Right lobe of liver (tissue), 6 donors: ENCODE data around the gene TENM4. TPM values are rescaled to one million over a fixed set of nuclear protein-coding genes. Genes with fewer than 3 reads are reported as not detected.

Source experiments
- ATAC-seq, 4 donors: fragments of 200-7000 bp; cut with Tn5 transposase; one replicate each; pipeline ENCODE4 v1.9.1; 2020; ENCODE audit warnings: mild to moderate bottlenecking in 4 of 4, moderate library complexity in 4 of 4
- DNase-seq, 3 donors: peaks; one replicate each; pipeline ENCODE4 v3.0.0-alpha.2; 2020
- H3K27ac ChIP-seq, 3 donors: fragments of 200-600 bp; one replicate each; pipeline ENCODE4 v1.8.0; 2022
- H3K27me3 ChIP-seq, 2 donors: fragments of 200-600 bp; one replicate each; pipeline ENCODE4 v1.8.0; 2022
- H3K36me3 ChIP-seq, 4 donors: fragments of 200-600 bp; sonication (generic) in 1 of 4; one replicate each; pipeline versions ENCODE4 v1.5.1 to v1.8.0; 2017 to 2022; ENCODE audit warnings: control low read depth in 1 of 4
- H3K4me1 ChIP-seq, 4 donors: fragments of 200-600 bp; sonication (generic) in 1 of 4; one replicate each; pipeline versions ENCODE4 v1.5.1 to v1.8.0; 2017 to 2022; ENCODE audit warnings: control low read depth in 1 of 4
- H3K4me3 ChIP-seq, 3 donors: fragments of 200-600 bp; one replicate each; pipeline ENCODE4 v1.8.0; 2022
- H3K9me3 ChIP-seq, 4 donors: fragments of 200-600 bp; sonication (generic) in 1 of 4; one replicate each; pipeline versions ENCODE4 v1.5.1 to v1.8.0; 2017 to 2022; ENCODE audit warnings: control low read depth in 1 of 4
- POLR2A ChIP-seq: fragments of 450-650 bp; IDR thresholded peaks from one replicate; pipeline ENCODE4 v1.6.1; 2017; ENCODE audit warnings: antibody characterized with exemption, mild to moderate bottlenecking
- WGBS: methylation state at CpG from one replicate; pipeline ENCODE4 v1.1.6; 2018; ENCODE audit warnings: low coverage, low lambda C conversion rate; ENCODE audit not compliant: insufficient coverage; ENCODE audit errors: missing lambda C conversion rate; 5-methylcytosine and 5-hydroxymethylcytosine counted together
- intact Hi-C, 2 donors: fragments of 100-400 bp; cut with DNase I; formaldehyde crosslinking; loops; one replicate each; pipeline versions ENCODE4 v1.11.2 to v1.14.1; 2022
- total RNA-seq, 6 experiments: library from RNA; depleted of rRNA in 2 of 6; stranded (reverse); fragments of >200 nt in 2 of 6; fragmentation: NEBNext Ultra II Directional in 3 of 6; extraction: Animal tissue kit (Norgen Biotek cat#: 25700) in 3 of 6; gene quantifications; one replicate each; pipeline versions ENCODE4 v1.1.0 to v1.2.4, GENCODE V29; 2016 to 2023
- TF ChIP-seq, protein P1 (sequence below), 4 donors: fragments of 200-600 bp in 3 of 4; fragments of 450-650 bp in 1 of 4; IDR thresholded peaks; one replicate each; pipeline versions ENCODE4 v1.5.1 to v1.8.0; 2016 to 2022; ENCODE audit warnings: antibody characterized with exemption in 4 of 4, mild to moderate bottlenecking in 2 of 4
- donor health status: DM: no; HTN: yes; CAD: no.
- donor health status: DM: no; HTN: no; CAD: no.
- donor health status: DM: no; HTN: no; CAD: no.
- donor health status: DM: no; HTN: yes; CAD: no.
- donor health status: DM: no; HTN: yes; CAD: no.

TENM4 gene
- total RNA-seq, 6 experiments from 2014 or later, result 0.04 to 0.58 (median 0.14) TPM; not detected in 2

DNA sequence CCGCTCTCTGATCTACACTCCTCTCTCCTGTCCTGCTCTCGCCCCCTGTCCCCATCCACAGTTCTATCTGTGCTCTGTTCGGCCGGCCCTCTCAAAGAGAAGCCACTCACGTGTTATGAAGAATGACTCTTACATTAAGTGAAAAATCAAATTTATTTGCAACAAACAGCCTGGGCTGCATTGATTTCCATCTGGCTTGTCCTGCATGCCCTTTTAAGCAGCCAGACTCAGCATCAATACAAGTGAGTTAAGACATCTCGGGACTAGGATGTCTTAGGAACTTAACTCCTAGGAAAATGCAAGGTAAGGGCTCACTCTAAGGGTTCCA lies 373.5 kb downstream of the TENM4 start:
- WGBS, result 62% methylated on average over 6 of the region's 6 CpGs
- no peak overlapping the region for H3K27ac ChIP-seq
- ATAC-seq, result no peak
- TF ChIP-seq, protein P1, sequence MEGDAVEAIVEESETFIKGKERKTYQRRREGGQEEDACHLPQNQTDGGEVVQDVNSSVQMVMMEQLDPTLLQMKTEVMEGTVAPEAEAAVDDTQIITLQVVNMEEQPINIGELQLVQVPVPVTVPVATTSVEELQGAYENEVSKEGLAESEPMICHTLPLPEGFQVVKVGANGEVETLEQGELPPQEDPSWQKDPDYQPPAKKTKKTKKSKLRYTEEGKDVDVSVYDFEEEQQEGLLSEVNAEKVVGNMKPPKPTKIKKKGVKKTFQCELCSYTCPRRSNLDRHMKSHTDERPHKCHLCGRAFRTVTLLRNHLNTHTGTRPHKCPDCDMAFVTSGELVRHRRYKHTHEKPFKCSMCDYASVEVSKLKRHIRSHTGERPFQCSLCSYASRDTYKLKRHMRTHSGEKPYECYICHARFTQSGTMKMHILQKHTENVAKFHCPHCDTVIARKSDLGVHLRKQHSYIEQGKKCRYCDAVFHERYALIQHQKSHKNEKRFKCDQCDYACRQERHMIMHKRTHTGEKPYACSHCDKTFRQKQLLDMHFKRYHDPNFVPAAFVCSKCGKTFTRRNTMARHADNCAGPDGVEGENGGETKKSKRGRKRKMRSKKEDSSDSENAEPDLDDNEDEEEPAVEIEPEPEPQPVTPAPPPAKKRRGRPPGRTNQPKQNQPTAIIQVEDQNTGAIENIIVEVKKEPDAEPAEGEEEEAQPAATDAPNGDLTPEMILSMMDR (IDR thresholded peaks at IDR 0.05), result no peak
- no peak for TF ChIP-seq POLR2A
- H3K27me3 ChIP-seq, result no peaks in the 10 kb centered on the region
- H3K36me3 ChIP-seq, result no peaks in the 10 kb centered on the region
- no peak for DNase-seq
- intact Hi-C loops, result no loop called here
- H3K4me1 ChIP-seq, result no peaks in the 10 kb centered on the region
- H3K9me3 ChIP-seq, result no peaks in the 10 kb centered on the region
- H3K4me3 ChIP-seq, result no peak overlapping the region

DNA sequence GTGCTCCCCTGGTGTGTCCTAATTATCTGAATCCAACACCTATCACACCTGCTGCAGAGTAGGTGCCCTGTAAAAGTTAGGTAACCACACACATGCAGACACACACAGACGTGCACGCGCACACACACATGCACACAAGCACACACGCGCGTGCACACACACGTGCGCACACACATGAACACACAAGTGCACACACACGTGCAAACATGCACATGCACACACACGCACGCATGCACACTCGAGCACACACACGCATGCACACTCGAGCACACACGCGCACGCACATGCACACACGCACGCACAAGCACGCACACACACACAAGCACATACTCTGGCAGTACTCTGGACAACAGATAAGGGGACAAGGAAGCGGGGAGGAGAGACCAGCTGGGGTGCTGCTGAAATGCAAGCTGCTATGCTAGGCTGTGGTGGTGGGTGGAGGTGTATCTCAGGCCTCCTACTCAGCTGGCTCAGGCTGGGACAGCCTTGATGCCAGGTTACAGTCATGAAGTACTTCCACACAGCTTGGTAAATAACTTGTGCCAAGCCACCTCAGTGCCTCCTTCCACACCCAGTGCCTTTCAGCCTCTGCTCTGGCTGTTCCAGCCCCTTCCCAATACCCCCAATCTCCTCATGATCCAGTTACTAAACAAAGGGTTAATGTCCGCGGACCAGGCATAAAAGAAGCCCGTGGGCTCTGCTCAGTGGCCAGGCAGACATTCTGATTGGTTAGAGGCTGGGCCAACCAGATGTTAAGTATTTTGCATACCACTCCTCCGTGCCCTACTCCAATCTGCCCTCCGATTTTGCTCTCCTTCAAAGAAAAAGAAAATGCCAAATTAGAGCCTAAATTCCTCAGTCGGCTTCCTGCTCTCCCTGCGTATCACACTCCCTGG lies 374.1 kb downstream of the TENM4 start:
- DNase-seq, result no peak
- 54% methylated on average over 12 of the region's 28 CpGs for WGBS
- TF ChIP-seq POLR2A, result no peak
- TF ChIP-seq, protein P1 (IDR thresholded peaks at IDR 0.05), result no peak

DNA sequence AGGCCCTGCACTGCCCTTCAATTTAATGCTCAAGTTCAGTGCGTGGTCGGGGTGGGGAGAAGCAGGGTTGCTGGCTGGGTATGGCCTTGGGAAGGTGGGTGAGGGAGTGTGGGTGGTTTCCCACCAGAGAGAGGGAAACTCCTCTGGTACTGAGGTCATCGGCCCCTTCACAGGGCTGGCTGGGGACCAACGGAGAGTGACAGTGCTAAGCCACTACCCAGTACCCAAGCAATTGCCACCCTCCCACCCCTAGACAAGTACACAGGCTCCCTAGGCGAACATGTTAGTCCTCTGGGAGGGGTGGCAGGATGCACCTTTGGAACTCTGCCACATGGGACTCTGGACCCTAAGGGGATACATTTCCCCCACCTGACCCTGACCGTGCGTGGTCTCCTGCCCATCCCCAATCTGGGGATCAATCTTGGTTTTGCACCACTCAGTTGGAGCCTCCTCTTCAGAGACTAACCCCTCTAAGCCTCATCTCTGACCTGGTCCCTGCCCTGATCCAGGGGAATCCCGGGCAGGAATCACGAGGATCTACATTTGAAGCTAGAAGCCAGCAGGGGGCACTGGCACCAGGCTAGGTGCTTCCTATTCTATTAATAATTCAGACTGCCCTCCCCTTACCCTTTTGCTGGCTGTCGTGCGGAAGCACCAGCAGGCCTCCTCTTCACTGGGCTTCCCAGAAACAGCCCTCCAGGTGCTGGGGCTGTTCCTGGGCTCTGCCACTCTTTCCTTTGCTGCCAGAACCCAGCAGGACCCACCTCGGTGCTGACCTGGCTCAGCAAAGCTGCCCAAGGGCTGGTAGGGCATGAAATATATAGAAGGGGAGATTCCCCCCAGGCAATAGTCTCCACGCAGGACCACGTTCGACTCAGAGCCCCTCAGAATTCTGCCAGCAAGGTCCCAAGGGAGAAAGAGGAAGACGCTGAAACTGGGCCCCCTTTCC lies 377.7 kb downstream of the TENM4 start:
- ATAC-seq (peak; percentile 36 to 83 (median 58)), DNase-seq (no peak)
- 45% methylated on average over 8 of the region's 16 CpGs for WGBS
- intact Hi-C loops, result no loop called here
- Histone ChIP-seq H3K9me3 (no peaks in the 10 kb centered on the region), H3K4me1 (no peaks in the 10 kb centered on the region), H3K36me3 (no peaks in the 10 kb centered on the region), H3K4me3 (no peak overlapping the region), H3K27ac (no peak overlapping the region), H3K27me3 (no peaks in the 10 kb centered on the region)
- no peak for TF ChIP-seq POLR2A
- TF ChIP-seq, protein P1 (IDR thresholded peaks at IDR 0.05), result peak; percentile 23 to 53 (median 34)

More for the DNA sequence above, 374.1 kb downstream of the TENM4 start:
- Histone ChIP-seq H3K36me3 (no peaks in the 10 kb centered on the region), H3K27ac (no peak overlapping the region), H3K4me3 (no peak overlapping the region), H3K9me3 (no peaks in the 10 kb centered on the region), H3K27me3 (no peaks in the 10 kb centered on the region), H3K4me1 (no peaks in the 10 kb centered on the region)
- no peak for ATAC-seq
- intact Hi-C loops, result no loop called here

DNA sequence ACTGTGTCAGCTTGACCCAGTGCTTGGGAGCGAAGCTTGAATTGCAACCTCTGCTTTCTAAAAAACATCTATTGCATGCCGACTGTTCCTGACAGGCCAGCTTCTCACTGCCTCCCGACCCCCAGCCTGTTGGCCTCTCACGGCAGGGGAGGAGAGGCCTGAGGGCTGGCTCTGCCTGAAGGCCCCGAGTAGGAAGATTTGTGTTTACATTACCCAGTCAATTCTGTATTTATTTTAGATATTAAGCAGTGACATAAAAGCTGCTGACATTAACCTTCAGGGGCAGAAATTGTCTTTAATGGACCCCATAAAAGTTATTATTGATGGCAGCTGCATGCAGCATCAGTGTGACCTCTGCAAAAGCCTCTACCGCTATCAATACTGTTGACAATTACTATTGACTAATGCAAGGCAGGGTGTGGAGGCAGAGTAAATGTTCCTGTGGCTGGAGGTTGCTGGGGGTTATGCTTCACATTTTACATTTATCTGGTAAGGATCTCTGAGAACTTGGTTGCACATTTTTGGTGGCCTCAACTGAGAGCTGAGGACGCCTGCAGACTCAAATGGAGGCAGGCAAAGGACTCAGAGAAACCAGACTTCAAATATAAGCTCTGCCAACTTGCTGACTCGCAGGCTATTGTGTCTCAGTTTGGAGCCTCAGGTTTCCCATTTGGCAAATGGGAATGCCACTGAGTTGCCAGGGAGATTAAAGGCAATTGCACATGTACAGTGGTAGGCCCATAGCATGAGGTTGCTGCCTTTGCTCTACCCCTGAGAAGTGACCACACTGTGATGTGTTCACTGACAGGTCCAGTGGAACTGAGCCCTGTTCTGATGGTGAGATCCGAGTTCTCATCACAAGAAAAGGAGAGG lies 380.5 kb downstream of the TENM4 start:
- no peak overlapping the region for H3K4me3 ChIP-seq
- ATAC-seq (no peak), DNase-seq (no peak)
- 83% methylated on average over 4 of the region's 9 CpGs for WGBS
- no peaks in the 10 kb centered on the region for H3K9me3 ChIP-seq
- no peaks in the 10 kb centered on the region for H3K27me3 ChIP-seq
- no peak overlapping the region for H3K27ac ChIP-seq
- TF ChIP-seq, protein P1 (IDR thresholded peaks at IDR 0.05), result no peak
- no peak for TF ChIP-seq POLR2A
- intact Hi-C loops, result no loop called here
- no peaks in the 10 kb centered on the region for H3K36me3 ChIP-seq
- no peaks in the 10 kb centered on the region for H3K4me1 ChIP-seq
